GM23338 (cell line): ENCODE measurements around the gene IL1A.

ENCODE experiments used
- EZH2 ChIP-seq: fragments of 200-600 bp; sonication (generic); IDR thresholded peaks from one replicate; pipeline ENCODE4 v1.8.0; 2017; ENCODE audit warnings: antibody characterized with exemption, mild to moderate bottlenecking, low read depth; ENCODE audit not compliant: unreplicated experiment
- TF ChIP-seq, protein P1 (sequence below): IDR thresholded peaks from one replicate; pipeline ENCODE4 v1.6.1; 2018; ENCODE audit warnings: antibody characterized with exemption; ENCODE audit not compliant: unreplicated experiment
- TF ChIP-seq, protein P2 (sequence below), 2 experiments: fragments of 200-600 bp in 1 of 2; sonication (generic) in 1 of 2; conservative IDR thresholded peaks; 2 replicates each; pipeline versions ENCODE4 v1.5.1 to v1.6.1; 2016 to 2017; ENCODE audit warnings: antibody characterized with exemption in 2 of 2, low read depth in 2 of 2, mild to moderate bottlenecking in 2 of 2, moderate library complexity in 1 of 2

DNA sequence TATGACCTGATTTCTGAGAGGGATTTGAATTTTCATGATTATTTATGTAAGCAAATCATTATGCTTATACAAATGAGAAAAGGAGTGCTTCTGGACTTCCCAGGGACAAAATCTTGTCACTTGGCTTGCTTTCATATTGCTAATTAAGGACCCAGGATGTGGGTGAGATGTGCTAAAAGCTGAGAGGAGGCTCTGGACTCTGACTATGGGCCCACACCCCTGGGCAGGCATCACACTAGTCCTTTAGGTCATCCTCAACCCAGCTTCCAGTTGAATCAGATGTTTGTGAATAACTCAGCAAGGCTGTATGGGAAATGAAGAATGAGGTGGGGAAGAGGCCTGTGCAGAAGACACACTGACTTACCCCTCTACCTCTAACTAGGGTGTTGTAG is 40.4 kb upstream of the IL1A start:
- TF ChIP-seq, protein P1, sequence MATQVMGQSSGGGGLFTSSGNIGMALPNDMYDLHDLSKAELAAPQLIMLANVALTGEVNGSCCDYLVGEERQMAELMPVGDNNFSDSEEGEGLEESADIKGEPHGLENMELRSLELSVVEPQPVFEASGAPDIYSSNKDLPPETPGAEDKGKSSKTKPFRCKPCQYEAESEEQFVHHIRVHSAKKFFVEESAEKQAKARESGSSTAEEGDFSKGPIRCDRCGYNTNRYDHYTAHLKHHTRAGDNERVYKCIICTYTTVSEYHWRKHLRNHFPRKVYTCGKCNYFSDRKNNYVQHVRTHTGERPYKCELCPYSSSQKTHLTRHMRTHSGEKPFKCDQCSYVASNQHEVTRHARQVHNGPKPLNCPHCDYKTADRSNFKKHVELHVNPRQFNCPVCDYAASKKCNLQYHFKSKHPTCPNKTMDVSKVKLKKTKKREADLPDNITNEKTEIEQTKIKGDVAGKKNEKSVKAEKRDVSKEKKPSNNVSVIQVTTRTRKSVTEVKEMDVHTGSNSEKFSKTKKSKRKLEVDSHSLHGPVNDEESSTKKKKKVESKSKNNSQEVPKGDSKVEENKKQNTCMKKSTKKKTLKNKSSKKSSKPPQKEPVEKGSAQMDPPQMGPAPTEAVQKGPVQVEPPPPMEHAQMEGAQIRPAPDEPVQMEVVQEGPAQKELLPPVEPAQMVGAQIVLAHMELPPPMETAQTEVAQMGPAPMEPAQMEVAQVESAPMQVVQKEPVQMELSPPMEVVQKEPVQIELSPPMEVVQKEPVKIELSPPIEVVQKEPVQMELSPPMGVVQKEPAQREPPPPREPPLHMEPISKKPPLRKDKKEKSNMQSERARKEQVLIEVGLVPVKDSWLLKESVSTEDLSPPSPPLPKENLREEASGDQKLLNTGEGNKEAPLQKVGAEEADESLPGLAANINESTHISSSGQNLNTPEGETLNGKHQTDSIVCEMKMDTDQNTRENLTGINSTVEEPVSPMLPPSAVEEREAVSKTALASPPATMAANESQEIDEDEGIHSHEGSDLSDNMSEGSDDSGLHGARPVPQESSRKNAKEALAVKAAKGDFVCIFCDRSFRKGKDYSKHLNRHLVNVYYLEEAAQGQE, result no peak
- TF ChIP-seq EZH2, result no peak
- TF ChIP-seq, protein P2, sequence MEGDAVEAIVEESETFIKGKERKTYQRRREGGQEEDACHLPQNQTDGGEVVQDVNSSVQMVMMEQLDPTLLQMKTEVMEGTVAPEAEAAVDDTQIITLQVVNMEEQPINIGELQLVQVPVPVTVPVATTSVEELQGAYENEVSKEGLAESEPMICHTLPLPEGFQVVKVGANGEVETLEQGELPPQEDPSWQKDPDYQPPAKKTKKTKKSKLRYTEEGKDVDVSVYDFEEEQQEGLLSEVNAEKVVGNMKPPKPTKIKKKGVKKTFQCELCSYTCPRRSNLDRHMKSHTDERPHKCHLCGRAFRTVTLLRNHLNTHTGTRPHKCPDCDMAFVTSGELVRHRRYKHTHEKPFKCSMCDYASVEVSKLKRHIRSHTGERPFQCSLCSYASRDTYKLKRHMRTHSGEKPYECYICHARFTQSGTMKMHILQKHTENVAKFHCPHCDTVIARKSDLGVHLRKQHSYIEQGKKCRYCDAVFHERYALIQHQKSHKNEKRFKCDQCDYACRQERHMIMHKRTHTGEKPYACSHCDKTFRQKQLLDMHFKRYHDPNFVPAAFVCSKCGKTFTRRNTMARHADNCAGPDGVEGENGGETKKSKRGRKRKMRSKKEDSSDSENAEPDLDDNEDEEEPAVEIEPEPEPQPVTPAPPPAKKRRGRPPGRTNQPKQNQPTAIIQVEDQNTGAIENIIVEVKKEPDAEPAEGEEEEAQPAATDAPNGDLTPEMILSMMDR (conservative IDR thresholded peaks at IDR 0.05; ENCODE audit: low read depth in 2 of 2), result no peak
